ENCODE results near the gene APOBEC2. TPM values are rescaled to one million over a fixed set of nuclear protein-coding genes. Genes with fewer than 3 reads are reported as not detected.
A peak's percentile ranks its signal among the peaks of the same experiment; 100 is the strongest.

APOBEC2 gene
- total RNA-seq, 1 donor from 2014 or later: not detected

GRCh38 chr6:41079080-41079479 is 26.1 kb downstream of the APOBEC2 start:
- DNase-seq (ENCODE audit: low spot score): no peak
- ATAC-seq: no peak

GRCh38 chr6:41080621-41081020 is 27.6 kb downstream of the APOBEC2 start:
- ATAC-seq (no peak), DNase-seq (ENCODE audit: low spot score) (no peak)

- no peak for DNase-seq (ENCODE audit: low spot score)
- ATAC-seq: no peak
Observed at GRCh38 chr6:41083072-41083471, 30.1 kb downstream of the APOBEC2 start.

GRCh38 chr6:41085182-41085581 is 32.2 kb downstream of the APOBEC2 start:
- DNase-seq (ENCODE audit: low spot score) (no peak), ATAC-seq (no peak)

- DNase-seq (ENCODE audit: low spot score) (no peak), ATAC-seq (no peak)
Observed at GRCh38 chr6:41088451-41088850, 35.4 kb downstream of the APOBEC2 start.

GRCh38 chr6:41090841-41091761 is 38.1 kb downstream of the APOBEC2 start:
- DNase-seq (ENCODE audit: low spot score) (peak; percentile 78), ATAC-seq (peak; percentile 94)

- DNase-seq (ENCODE audit: low spot score) (no peak), ATAC-seq (peak; percentile 29)
Observed at GRCh38 chr6:41092421-41093140, 39.6 kb downstream of the APOBEC2 start.

GRCh38 chr6:41093729-41094128 is 40.7 kb downstream of the APOBEC2 start:
- DNase-seq (ENCODE audit: low spot score) (no peak), ATAC-seq (no peak)

GRCh38 chr6:41097467-41098090 is 44.6 kb downstream of the APOBEC2 start:
- no peak for ATAC-seq
- DNase-seq (ENCODE audit: low spot score): no peak

- DNase-seq (ENCODE audit: low spot score) (no peak), ATAC-seq (no peak)
Observed at GRCh38 chr6:41098366-41098765, 45.4 kb downstream of the APOBEC2 start.

- DNase-seq (ENCODE audit: low spot score) (no peak), ATAC-seq (no peak)
Observed at GRCh38 chr6:41100871-41101287, 47.9 kb downstream of the APOBEC2 start.

GRCh38 chr6:41103847-41104246 is 50.8 kb downstream of the APOBEC2 start:
- DNase-seq (ENCODE audit: low spot score) (no peak), ATAC-seq (no peak)

- DNase-seq (ENCODE audit: low spot score) (no peak), ATAC-seq (no peak)
Observed at GRCh38 chr6:41111017-41111416, 58.0 kb downstream of the APOBEC2 start.

Other genes with a start within 250 kb of the APOBEC2 start
- gene UNC5CL, start 14.0 kb upstream of the APOBEC2 start, total RNA-seq: 9.3 TPM
- 0.30 TPM for gene TSPO2, start 10.7 kb upstream of the APOBEC2 start, total RNA-seq
- gene OARD1, start 19.2 kb downstream of the APOBEC2 start, total RNA-seq: 22.4 TPM
- 7.7 TPM for gene NFYA, start 19.8 kb downstream of the APOBEC2 start, total RNA-seq
- not detected for gene TREML1, start 101.1 kb downstream of the APOBEC2 start, total RNA-seq
- gene TREM2, start 109.9 kb downstream of the APOBEC2 start, total RNA-seq: 0.28 TPM
- 0.08 TPM for gene TREML2, start 147.9 kb downstream of the APOBEC2 start, total RNA-seq
- not detected for gene TREML4, start 175.1 kb downstream of the APOBEC2 start, total RNA-seq
- gene TREM1, start 233.5 kb downstream of the APOBEC2 start, total RNA-seq: 0.25 TPM